Forelimb muscle (tissue), 1 donor: ENCODE measurements around the gene KSR1. TPM values are rescaled to one million over a fixed set of nuclear protein-coding genes. Genes with fewer than 3 reads are reported as not detected.
"Not testable (repeated sequence)": the region's sequence is repeated elsewhere in the genome, so short reads cannot be mapped to it uniquely, and the experiment has no call there.

ENCODE experiments used
- DNase-seq: peaks from one replicate; pipeline ENCODE4 v3.0.0-alpha.2; 2013; ENCODE audit warnings: low read depth
- polyA plus RNA-seq: library from polyadenylated mRNA; unstranded; fragments of 120-200 nt; gene quantifications from one replicate; pipeline ENCODE4 v1.2.1, GENCODE V29; 2013; ENCODE audit not compliant: insufficient read length

KSR1 gene
- polyA plus RNA-seq, 1 donor, result 104 TPM

- no peak for DNase-seq
Measured at GRCh38 chr17:27609611-27610303, 153.5 kb downstream of the KSR1 start.

GRCh38 chr17:27610304-27610677 lies 154.0 kb downstream of the KSR1 start:
- no peak for DNase-seq

GRCh38 chr17:27612160-27612770 lies 156.0 kb downstream of the KSR1 start:
- DNase-seq, result no peak

- DNase-seq, result no peak
Measured at GRCh38 chr17:27613433-27613832, 157.2 kb downstream of the KSR1 start.

GRCh38 chr17:27615121-27615520 lies 158.9 kb downstream of the KSR1 start:
- no peak for DNase-seq

- no peak for DNase-seq
Measured at GRCh38 chr17:27616414-27616813, 160.2 kb downstream of the KSR1 start.

- DNase-seq, result no peak
Measured at GRCh38 chr17:27618417-27618816, 162.2 kb downstream of the KSR1 start.

- DNase-seq, result no peak
Measured at GRCh38 chr17:27620721-27621120, 164.5 kb downstream of the KSR1 start.

GRCh38 chr17:27621536-27621935 lies 165.3 kb downstream of the KSR1 start:
- no peak for DNase-seq

GRCh38 chr17:27621942-27622559 lies 165.8 kb downstream of the KSR1 start:
- no peak for DNase-seq

- DNase-seq, result no peak
Measured at GRCh38 chr17:27622986-27623385, 166.7 kb downstream of the KSR1 start.

GRCh38 chr17:27623614-27624013 lies 167.4 kb downstream of the KSR1 start:
- no peak for DNase-seq

- no peak for DNase-seq
Measured at GRCh38 chr17:27624539-27624938, 168.3 kb downstream of the KSR1 start.

- DNase-seq, result no peak
Measured at GRCh38 chr17:27625856-27626255, 169.6 kb downstream of the KSR1 start.

GRCh38 chr17:27627514-27627913 lies 171.3 kb downstream of the KSR1 start:
- no peak for DNase-seq

GRCh38 chr17:27628376-27628775 lies 172.1 kb downstream of the KSR1 start:
- DNase-seq, result no peak

- not testable (repeated sequence) for DNase-seq
Measured at GRCh38 chr17:27629260-27629659, 173.0 kb downstream of the KSR1 start.

- DNase-seq, result no peak
Measured at GRCh38 chr17:27630607-27631410, 174.6 kb downstream of the KSR1 start, which contains the start of gene LGALS9. TSS of gene LGALS9 (plus strand) at chr17:27631188. CDS start at chr17:27631266, 78 bp downstream.

- DNase-seq, result no peak
Measured at GRCh38 chr17:27631411-27631760, 175.1 kb downstream of the KSR1 start.

- DNase-seq, result no peak
Measured at GRCh38 chr17:27631897-27632725, 175.9 kb downstream of the KSR1 start.

- not testable (repeated sequence) for DNase-seq
Measured at GRCh38 chr17:27632766-27633165, 176.5 kb downstream of the KSR1 start.
